MCF 10A (cell line): ENCODE measurements around the gene MAD1L1. TPM values are rescaled to one million over a fixed set of nuclear protein-coding genes. Genes with fewer than 3 reads are reported as not detected.
"Not testable (repeated sequence)": the region's sequence is repeated elsewhere in the genome, so short reads cannot be mapped to it uniquely, and the experiment has no call there.

Experiments
- BruUV-seq: library from RNA; stranded (reverse); fragments of 400-500 nt; replicated peaks from 2 replicates; lab custom pipeline; 2021; lab: Mats Ljungman, UMichigan
- CTCF ChIA-PET: fragments of 300-600 bp; sonication (Branson Sonifier 250); formaldehyde crosslinking; extraction: SDS; loops from one replicate; lab custom pipeline; 2021; ENCODE audit warnings: antibody characterized with exemption, inconsistent platforms; lab: Yijun Ruan, JAX
- POLR2A ChIA-PET: fragments of 300-600, 350-650 bp; sonication (Branson Sonifier 250); formaldehyde crosslinking; extraction: SDS; loops from one replicate; lab custom pipeline; 2020; ENCODE audit warnings: antibody characterized with exemption, inconsistent platforms; lab: Yijun Ruan, JAX
- DNase-seq: peaks from one replicate; pipeline ENCODE4 v3.0.0-alpha.2; 2018; ENCODE audit not compliant: unreplicated experiment
- H3K27ac Mint-ChIP-seq: one replicate; pipeline ENCODE4 v1.8.0; 2022; ENCODE audit warnings: mild to moderate bottlenecking, low read depth, mixed read lengths; ENCODE audit not compliant: unreplicated experiment
- H3K27me3 Mint-ChIP-seq: one replicate; pipeline ENCODE4 v1.8.0; 2022; ENCODE audit warnings: mixed read lengths; ENCODE audit not compliant: insufficient read depth, unreplicated experiment
- H3K36me3 Mint-ChIP-seq: one replicate; pipeline ENCODE4 v1.8.0; 2022; ENCODE audit warnings: mild to moderate bottlenecking, moderate library complexity, mixed read lengths; ENCODE audit not compliant: insufficient read depth, unreplicated experiment
- H3K4me1 Mint-ChIP-seq: one replicate; pipeline ENCODE4 v1.8.0; 2022; ENCODE audit warnings: mixed read lengths; ENCODE audit not compliant: insufficient read depth, unreplicated experiment
- H3K4me3 Mint-ChIP-seq: one replicate; pipeline ENCODE4 v1.8.0; 2022; ENCODE audit warnings: mild to moderate bottlenecking, moderate library complexity, mixed read lengths; ENCODE audit not compliant: unreplicated experiment
- H3K9me3 Mint-ChIP-seq: one replicate; pipeline ENCODE4 v1.8.0; 2022; ENCODE audit warnings: mixed read lengths; ENCODE audit not compliant: unreplicated experiment
- intact Hi-C: fragments of 100-400 bp; cut with micrococcal nuclease; formaldehyde crosslinking; loops from 2 replicates; pipeline ENCODE4 v1.14.1; 2022
- total RNA-seq: library from RNA; stranded (reverse); gene quantifications from 2 replicates; pipeline ENCODE4 v1.2.3, GENCODE V29; 2022
- TF ChIP-seq, protein P1 (sequence below): fragments of 200-600 bp; IDR thresholded peaks from one replicate; pipeline ENCODE4 v1.8.0; 2022; ENCODE audit warnings: antibody characterized with exemption, mild to moderate bottlenecking; ENCODE audit not compliant: unreplicated experiment

The MAD1L1 gene
- total RNA-seq, 1 experiment from 2014 or later: 25.2 TPM

- H3K9me3 Mint-ChIP-seq: no peaks in the 10 kb centered on the region
- intact Hi-C loops: no loop called here
- POLR2A ChIA-PET: interaction anchor here (0.8 kb wide), 1 partner anchor 119 kb away, joined by 3 read pairs; no protein-coding TSS in a partner anchor
- BruUV-seq: no TSS peak
- no peaks in the 10 kb centered on the region for H3K4me1 Mint-ChIP-seq
- no peak for DNase-seq
- H3K27me3 Mint-ChIP-seq: no peaks in the 10 kb centered on the region
- TF ChIP-seq, protein P1, sequence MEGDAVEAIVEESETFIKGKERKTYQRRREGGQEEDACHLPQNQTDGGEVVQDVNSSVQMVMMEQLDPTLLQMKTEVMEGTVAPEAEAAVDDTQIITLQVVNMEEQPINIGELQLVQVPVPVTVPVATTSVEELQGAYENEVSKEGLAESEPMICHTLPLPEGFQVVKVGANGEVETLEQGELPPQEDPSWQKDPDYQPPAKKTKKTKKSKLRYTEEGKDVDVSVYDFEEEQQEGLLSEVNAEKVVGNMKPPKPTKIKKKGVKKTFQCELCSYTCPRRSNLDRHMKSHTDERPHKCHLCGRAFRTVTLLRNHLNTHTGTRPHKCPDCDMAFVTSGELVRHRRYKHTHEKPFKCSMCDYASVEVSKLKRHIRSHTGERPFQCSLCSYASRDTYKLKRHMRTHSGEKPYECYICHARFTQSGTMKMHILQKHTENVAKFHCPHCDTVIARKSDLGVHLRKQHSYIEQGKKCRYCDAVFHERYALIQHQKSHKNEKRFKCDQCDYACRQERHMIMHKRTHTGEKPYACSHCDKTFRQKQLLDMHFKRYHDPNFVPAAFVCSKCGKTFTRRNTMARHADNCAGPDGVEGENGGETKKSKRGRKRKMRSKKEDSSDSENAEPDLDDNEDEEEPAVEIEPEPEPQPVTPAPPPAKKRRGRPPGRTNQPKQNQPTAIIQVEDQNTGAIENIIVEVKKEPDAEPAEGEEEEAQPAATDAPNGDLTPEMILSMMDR: no peak
- H3K4me3 Mint-ChIP-seq: no peak overlapping the region
- CTCF ChIA-PET: no interaction called here
- no peak overlapping the region for H3K27ac Mint-ChIP-seq
- H3K36me3 Mint-ChIP-seq: peaks cover 6% of the 10 kb centered on the region
These were observed 388.8 kb downstream of the MAD1L1 start for GRCh38 chr7:1843921-1844335.

GRCh38 chr7:1843271-1843861 lies 389.4 kb downstream of the MAD1L1 start:
- Mint-ChIP-seq H3K4me3 (no peak overlapping the region), H3K27me3 (no peaks in the 10 kb centered on the region), H3K9me3 (no peaks in the 10 kb centered on the region), H3K4me1 (no peaks in the 10 kb centered on the region), H3K36me3 (peaks cover 6% of the 10 kb centered on the region), H3K27ac (no peak overlapping the region)
- DNase-seq: no peak
- intact Hi-C loops: no loop called here
- TF ChIP-seq, protein P1: no peak
- BruUV-seq: no TSS peak
- ChIA-PET POLR2A (no interaction called here), CTCF (no interaction called here)

- Mint-ChIP-seq H3K4me1 (no peaks in the 10 kb centered on the region), H3K9me3 (no peaks in the 10 kb centered on the region), H3K27me3 (no peaks in the 10 kb centered on the region), H3K36me3 (peaks cover 6% of the 10 kb centered on the region), H3K27ac (no peak overlapping the region), H3K4me3 (no peak overlapping the region)
- TF ChIP-seq, protein P1: no peak
- ChIA-PET CTCF (no interaction called here), POLR2A (interaction anchor here (0.6 kb wide), 1 partner anchor 353 kb away, joined by 3 read pairs; no protein-coding TSS in a partner anchor)
- no peak for DNase-seq
- no TSS peak for BruUV-seq
- intact Hi-C loops: no loop called here
These were observed 390.2 kb downstream of the MAD1L1 start for GRCh38 chr7:1842321-1843221.

GRCh38 chr7:1841286-1842021 lies 391.3 kb downstream of the MAD1L1 start:
- CTCF ChIA-PET, intact Hi-C loops, POLR2A ChIA-PET, H3K36me3 Mint-ChIP-seq, BruUV-seq, H3K9me3 Mint-ChIP-seq, H3K27me3 Mint-ChIP-seq, DNase-seq, H3K27ac Mint-ChIP-seq, H3K4me3 Mint-ChIP-seq, H3K4me1 Mint-ChIP-seq: not testable (repeated sequence)

DNA sequence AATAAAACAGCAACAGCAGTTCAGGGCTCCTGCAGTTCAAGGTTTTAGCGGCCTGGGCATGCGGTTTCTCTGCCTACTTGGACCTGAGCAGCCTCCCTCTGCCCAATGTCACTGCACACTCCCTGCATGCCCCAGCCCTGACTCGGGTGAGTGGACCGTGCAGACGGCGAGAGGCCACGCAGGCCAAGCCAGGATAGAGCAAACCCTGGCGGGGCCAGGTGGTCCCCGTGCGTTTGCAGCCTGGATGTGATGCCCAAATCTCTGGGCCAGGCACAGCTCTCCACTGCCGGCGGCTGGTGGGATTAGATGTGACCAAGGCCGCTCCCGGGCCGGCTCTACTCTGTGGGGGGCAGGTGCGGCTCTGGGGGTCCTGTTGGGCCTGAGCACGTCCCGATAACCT lies 392.0 kb downstream of the MAD1L1 start:
- POLR2A ChIA-PET, H3K4me3 Mint-ChIP-seq, BruUV-seq, DNase-seq, H3K4me1 Mint-ChIP-seq, H3K36me3 Mint-ChIP-seq, H3K27ac Mint-ChIP-seq, CTCF ChIA-PET, H3K9me3 Mint-ChIP-seq, H3K27me3 Mint-ChIP-seq, intact Hi-C loops: not testable (repeated sequence)
